Liver (tissue), 9 donors: ENCODE measurements around the gene PLCB4. TPM values are rescaled to one million over a fixed set of nuclear protein-coding genes. Genes with fewer than 3 reads are reported as not detected.

ENCODE experiments used
- DNase-seq: peaks from one replicate; pipeline ENCODE4 v3.0.0-alpha.2; 2017; ENCODE audit warnings: low spot score
- H3K27ac ChIP-seq, 2 donors: one replicate each; pipeline ENCODE4 v1.7.0; 2013; ENCODE audit warnings: inconsistent platforms in 2 of 2, low read length in 2 of 2, control low read depth in 1 of 2, low read depth in 1 of 2, mild to moderate bottlenecking in 1 of 2
- H3K27me3 ChIP-seq, 4 donors: one replicate each; pipeline versions ENCODE4 v1.6.1 to v1.7.0; 2013; ENCODE audit warnings: low read length in 3 of 4, inconsistent platforms in 1 of 4, mild to moderate bottlenecking in 1 of 4, moderate library complexity in 1 of 4; ENCODE audit not compliant: control insufficient read depth in 4 of 4, insufficient read depth in 4 of 4
- H3K36me3 ChIP-seq, 4 donors: one replicate each; pipeline versions ENCODE4 v1.6.1 to v1.7.0; 2013; ENCODE audit warnings: low read length in 3 of 4, mild to moderate bottlenecking in 3 of 4, low read depth in 1 of 4, moderate library complexity in 1 of 4; ENCODE audit not compliant: control insufficient read depth in 4 of 4, insufficient read depth in 3 of 4
- H3K4me1 ChIP-seq, 4 donors: one replicate each; pipeline versions ENCODE4 v1.6.1 to v1.7.0; 2013; ENCODE audit warnings: low read length in 3 of 4, mild to moderate bottlenecking in 3 of 4, moderate library complexity in 1 of 4; ENCODE audit not compliant: control insufficient read depth in 4 of 4, insufficient read depth in 4 of 4
- H3K4me3 ChIP-seq, 3 donors: one replicate each; pipeline versions ENCODE4 v1.6.1 to v1.7.0; 2013; ENCODE audit warnings: low read length in 3 of 3, control low read depth in 1 of 3, low read depth in 1 of 3, mild to moderate bottlenecking in 1 of 3
- H3K9ac ChIP-seq, 2 donors: one replicate each; pipeline ENCODE4 v1.7.0; 2013; ENCODE audit warnings: low read length in 2 of 2, mild to moderate bottlenecking in 2 of 2, moderate library complexity in 2 of 2, control low read depth in 1 of 2, low read depth in 1 of 2
- H3K9me3 ChIP-seq, 4 donors: one replicate each; pipeline versions ENCODE4 v1.6.1 to v1.7.0; 2013; ENCODE audit warnings: low read length in 3 of 4; ENCODE audit not compliant: control insufficient read depth in 4 of 4
- EGR1 ChIP-seq, 2 donors: IDR thresholded peaks; 2 replicates each; pipeline ENCODE4 v1.6.1; 2016 to 2018; ENCODE audit warnings: antibody characterized with exemption in 2 of 2, low read depth in 2 of 2
- GABPA ChIP-seq, 2 donors: IDR thresholded peaks in 1 of 2; conservative IDR thresholded peaks in 1 of 2; 2 replicates each; pipeline ENCODE4 v1.6.1; 2016; ENCODE audit warnings: antibody characterized with exemption in 2 of 2, mild to moderate bottlenecking in 1 of 2, moderate library complexity in 1 of 2
- HNF4A ChIP-seq, 2 donors: conservative IDR thresholded peaks; 2 replicates each; pipeline ENCODE4 v1.6.1; 2016; ENCODE audit warnings: antibody characterized with exemption in 2 of 2, mild to moderate bottlenecking in 2 of 2
- HNF4G ChIP-seq: IDR thresholded peaks from 2 replicates; pipeline ENCODE4 v1.6.1; 2016; ENCODE audit warnings: antibody characterized with exemption
- JUND ChIP-seq, 2 donors: IDR thresholded peaks; 2 replicates each; pipeline ENCODE4 v1.6.1; 2016; ENCODE audit warnings: antibody characterized with exemption in 2 of 2
- NR2F2 ChIP-seq: IDR thresholded peaks from 2 replicates; pipeline ENCODE4 v1.6.1; 2016; ENCODE audit warnings: antibody characterized with exemption
- RXRA ChIP-seq, 2 donors: IDR thresholded peaks; 2 replicates each; pipeline ENCODE4 v1.6.1; 2017 to 2018; ENCODE audit warnings: antibody characterized with exemption in 2 of 2, mild to moderate bottlenecking in 1 of 2
- SP1 ChIP-seq: IDR thresholded peaks from 2 replicates; pipeline ENCODE4 v1.6.1; 2018; ENCODE audit warnings: antibody characterized with exemption, mild to moderate bottlenecking
- TAF1 ChIP-seq: conservative IDR thresholded peaks from 2 replicates; pipeline ENCODE4 v1.6.1; 2016; ENCODE audit warnings: antibody characterized with exemption, mild to moderate bottlenecking
- YY1 ChIP-seq: IDR thresholded peaks from 2 replicates; pipeline ENCODE4 v1.6.1; 2016; ENCODE audit warnings: antibody characterized with exemption, mild to moderate bottlenecking
- WGBS: extraction: QIAGEN DNeasy Blood & Tissue Kit; methylation state at CpG from one replicate; pipeline ENCODE4 v1.1.7; 2013; 5-methylcytosine and 5-hydroxymethylcytosine counted together
- polyA plus RNA-seq, 2 donors: library from polyadenylated mRNA; stranded (reverse) in 1 of 2; unstranded in 1 of 2; fragments of 200-250 nt in 1 of 2; fragments of >200 nt in 1 of 2; fragmentation: Nextera tagmentation in 1 of 2; extraction: Ambion mirVana in 1 of 2; gene quantifications; one replicate each; pipeline versions ENCODE4 v1.2.1 to v1.2.3, GENCODE V29; 2013 to 2015
- total RNA-seq, 2 donors: library from RNA; depleted of rRNA; stranded (reverse); fragments of >200 nt; gene quantifications; one replicate each; pipeline ENCODE4 v1.2.3, GENCODE V29; 2014
- TF ChIP-seq, protein P1 (sequence below): IDR thresholded peaks from 2 replicates; pipeline ENCODE4 v1.6.1; 2016; ENCODE audit warnings: antibody characterized with exemption
- TF ChIP-seq, protein P2 (sequence below): IDR thresholded peaks from 2 replicates; pipeline ENCODE4 v1.6.1; 2016; ENCODE audit warnings: antibody characterized with exemption, mild to moderate bottlenecking
- TF ChIP-seq, protein P3 (sequence below): IDR thresholded peaks from 2 replicates; pipeline ENCODE4 v1.6.1; 2016; ENCODE audit warnings: antibody characterized with exemption
- donor health status: healthy.
- donor health status: healthy.
- donor health status: healthy.
- donor health status: healthy.
- donor health status: healthy.

PLCB4 gene
- total and polyA plus RNA-seq, 4 donors = 0.14 to 0.67 (median 0.30) TPM

DNA sequence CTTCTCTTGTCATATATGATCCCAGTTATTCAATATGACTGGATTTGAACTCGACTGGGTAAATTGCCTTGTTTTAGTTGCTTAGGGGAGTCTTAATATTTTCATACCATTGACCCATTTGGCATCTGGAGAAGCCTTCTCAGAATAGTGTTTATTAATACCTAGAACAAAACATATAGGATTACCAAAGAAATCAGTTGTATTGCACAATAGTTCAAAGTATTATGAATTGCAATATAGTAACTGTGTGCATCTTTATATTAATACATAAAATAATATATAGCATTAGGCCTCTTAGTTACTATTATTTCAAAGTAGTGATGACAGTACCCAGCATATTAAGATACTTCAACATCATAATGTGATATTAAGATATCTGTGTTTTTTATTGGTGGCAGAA, 177.8 kb downstream of the PLCB4 start (continued):
- TF ChIP-seq, protein P1, sequence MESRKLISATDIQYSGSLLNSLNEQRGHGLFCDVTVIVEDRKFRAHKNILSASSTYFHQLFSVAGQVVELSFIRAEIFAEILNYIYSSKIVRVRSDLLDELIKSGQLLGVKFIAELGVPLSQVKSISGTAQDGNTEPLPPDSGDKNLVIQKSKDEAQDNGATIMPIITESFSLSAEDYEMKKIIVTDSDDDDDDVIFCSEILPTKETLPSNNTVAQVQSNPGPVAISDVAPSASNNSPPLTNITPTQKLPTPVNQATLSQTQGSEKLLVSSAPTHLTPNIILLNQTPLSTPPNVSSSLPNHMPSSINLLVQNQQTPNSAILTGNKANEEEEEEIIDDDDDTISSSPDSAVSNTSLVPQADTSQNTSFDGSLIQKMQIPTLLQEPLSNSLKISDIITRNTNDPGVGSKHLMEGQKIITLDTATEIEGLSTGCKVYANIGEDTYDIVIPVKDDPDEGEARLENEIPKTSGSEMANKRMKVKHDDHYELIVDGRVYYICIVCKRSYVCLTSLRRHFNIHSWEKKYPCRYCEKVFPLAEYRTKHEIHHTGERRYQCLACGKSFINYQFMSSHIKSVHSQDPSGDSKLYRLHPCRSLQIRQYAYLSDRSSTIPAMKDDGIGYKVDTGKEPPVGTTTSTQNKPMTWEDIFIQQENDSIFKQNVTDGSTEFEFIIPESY = no peak
- TF ChIP-seq, protein P2, sequence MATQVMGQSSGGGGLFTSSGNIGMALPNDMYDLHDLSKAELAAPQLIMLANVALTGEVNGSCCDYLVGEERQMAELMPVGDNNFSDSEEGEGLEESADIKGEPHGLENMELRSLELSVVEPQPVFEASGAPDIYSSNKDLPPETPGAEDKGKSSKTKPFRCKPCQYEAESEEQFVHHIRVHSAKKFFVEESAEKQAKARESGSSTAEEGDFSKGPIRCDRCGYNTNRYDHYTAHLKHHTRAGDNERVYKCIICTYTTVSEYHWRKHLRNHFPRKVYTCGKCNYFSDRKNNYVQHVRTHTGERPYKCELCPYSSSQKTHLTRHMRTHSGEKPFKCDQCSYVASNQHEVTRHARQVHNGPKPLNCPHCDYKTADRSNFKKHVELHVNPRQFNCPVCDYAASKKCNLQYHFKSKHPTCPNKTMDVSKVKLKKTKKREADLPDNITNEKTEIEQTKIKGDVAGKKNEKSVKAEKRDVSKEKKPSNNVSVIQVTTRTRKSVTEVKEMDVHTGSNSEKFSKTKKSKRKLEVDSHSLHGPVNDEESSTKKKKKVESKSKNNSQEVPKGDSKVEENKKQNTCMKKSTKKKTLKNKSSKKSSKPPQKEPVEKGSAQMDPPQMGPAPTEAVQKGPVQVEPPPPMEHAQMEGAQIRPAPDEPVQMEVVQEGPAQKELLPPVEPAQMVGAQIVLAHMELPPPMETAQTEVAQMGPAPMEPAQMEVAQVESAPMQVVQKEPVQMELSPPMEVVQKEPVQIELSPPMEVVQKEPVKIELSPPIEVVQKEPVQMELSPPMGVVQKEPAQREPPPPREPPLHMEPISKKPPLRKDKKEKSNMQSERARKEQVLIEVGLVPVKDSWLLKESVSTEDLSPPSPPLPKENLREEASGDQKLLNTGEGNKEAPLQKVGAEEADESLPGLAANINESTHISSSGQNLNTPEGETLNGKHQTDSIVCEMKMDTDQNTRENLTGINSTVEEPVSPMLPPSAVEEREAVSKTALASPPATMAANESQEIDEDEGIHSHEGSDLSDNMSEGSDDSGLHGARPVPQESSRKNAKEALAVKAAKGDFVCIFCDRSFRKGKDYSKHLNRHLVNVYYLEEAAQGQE = no peak
- TF ChIP-seq SP1 (no peak), JUND (IDR thresholded peaks at IDR 0.05) (no peak), YY1 (no peak)

DNA sequence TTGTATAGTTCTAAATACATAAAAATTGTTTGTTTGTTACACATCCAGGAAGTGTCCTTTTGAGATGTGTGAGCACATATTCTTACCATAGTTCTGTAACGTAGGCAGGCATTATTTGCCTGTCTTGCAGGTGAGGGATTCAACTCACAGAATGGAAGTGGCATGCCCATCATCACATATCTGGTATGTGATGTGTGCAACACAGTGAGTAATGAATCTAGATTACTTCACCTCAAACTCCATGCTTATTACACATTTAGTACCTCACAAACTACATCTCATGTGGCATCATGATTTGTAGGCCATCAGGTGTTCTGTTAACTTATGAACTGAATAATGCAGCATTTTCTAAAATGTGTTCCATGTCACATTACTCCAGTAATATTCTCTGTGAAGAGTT, 181.6 kb downstream of the PLCB4 start:
- no peaks in the 10 kb centered on the region for H3K4me1 ChIP-seq
- TF ChIP-seq, protein P1 = no peak
- TF ChIP-seq HNF4A (conservative IDR thresholded peaks at IDR 0.05) (no peak), EGR1 (IDR thresholded peaks at IDR 0.05; ENCODE audit: low read depth in 2 of 2) (no peak)
- DNase-seq = no peak
- no peak overlapping the region for H3K9ac ChIP-seq
- WGBS = 76% methylated on average over 1 of the region's 1 CpG
- H3K36me3 ChIP-seq = no peaks in the 10 kb centered on the region
- H3K4me3 ChIP-seq = no peak overlapping the region
- no peaks in the 10 kb centered on the region for H3K27me3 ChIP-seq
- peaks cover 0 to 3% (median 0%) of the 10 kb centered on the region in 4 donors for H3K9me3 ChIP-seq
- H3K27ac ChIP-seq = no peak overlapping the region

DNA sequence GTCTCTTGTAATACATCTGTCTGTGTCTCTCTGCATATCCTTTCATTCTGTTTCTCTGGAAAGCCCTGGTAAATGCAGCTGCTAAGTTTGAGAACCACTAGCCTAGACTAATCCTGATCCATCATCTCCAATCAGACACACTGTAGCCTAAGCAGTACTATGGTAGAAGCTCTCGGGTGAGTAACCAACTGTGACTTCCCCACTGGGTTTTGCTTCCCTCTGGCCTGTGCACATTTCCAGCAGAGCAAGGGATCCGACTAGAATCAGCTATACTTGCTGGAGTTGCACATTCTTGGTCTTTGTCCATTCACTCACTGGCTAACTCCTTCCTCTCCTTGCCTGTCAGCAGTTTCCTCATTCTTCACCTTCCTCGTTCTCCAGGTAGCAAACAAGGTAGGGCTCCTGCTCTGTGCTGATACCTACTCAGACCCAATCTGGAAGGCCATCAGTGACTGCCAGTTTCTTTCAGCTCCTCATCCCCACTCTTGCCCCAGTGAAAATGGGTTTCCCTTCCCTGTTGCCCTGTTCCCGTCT, 184.2 kb downstream of the PLCB4 start:
- 55% methylated on average over 4 of the region's 4 CpGs for WGBS
- Histone ChIP-seq H3K9me3 (peaks cover 0 to 3% (median 0%) of the 10 kb centered on the region in 4 donors), H3K27ac (no peak overlapping the region), H3K4me3 (no peak overlapping the region), H3K9ac (no peak overlapping the region), H3K4me1 (no peaks in the 10 kb centered on the region), H3K36me3 (no peaks in the 10 kb centered on the region), H3K27me3 (no peaks in the 10 kb centered on the region)
- DNase-seq = no peak
- TF ChIP-seq NR2F2 (no peak), EGR1 (IDR thresholded peaks at IDR 0.05; ENCODE audit: low read depth in 2 of 2) (no peak), HNF4G (no peak), RXRA (IDR thresholded peaks at IDR 0.05) (no peak), YY1 (no peak), GABPA (IDR thresholded peaks at IDR 0.05 in 1 of 2, conservative IDR thresholded peaks at IDR 0.05 in 1 of 2) (no peak), TAF1 (no peak)
- TF ChIP-seq, protein P3, sequence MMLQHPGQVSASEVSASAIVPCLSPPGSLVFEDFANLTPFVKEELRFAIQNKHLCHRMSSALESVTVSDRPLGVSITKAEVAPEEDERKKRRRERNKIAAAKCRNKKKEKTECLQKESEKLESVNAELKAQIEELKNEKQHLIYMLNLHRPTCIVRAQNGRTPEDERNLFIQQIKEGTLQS = no peak
